HG03097 (cell line): ENCODE results near the gene TEKT4.
"Not testable (repeated sequence)": the region's sequence is repeated elsewhere in the genome, so short reads cannot be mapped to it uniquely, and the experiment has no call there.

Experiments used
- ATAC-seq: cut with Tn5 transposase; IDR thresholded peaks from one replicate; pipeline ENCODE4 v1.9.1; 2021; ENCODE audit not compliant: unreplicated experiment, low FRiP score

Gene TEKT4

GRCh38 chr2:94875820-94876522 lies 4.7 kb downstream of the TEKT4 start:
- ATAC-seq, result no peak

GRCh38 chr2:94876523-94876863 lies 5.3 kb downstream of the TEKT4 start:
- ATAC-seq, result no peak

GRCh38 chr2:94877129-94877528 lies 5.9 kb downstream of the TEKT4 start:
- no peak for ATAC-seq

GRCh38 chr2:94878575-94878974 lies 7.3 kb downstream of the TEKT4 start:
- not testable (repeated sequence) for ATAC-seq

GRCh38 chr2:94879314-94879981 lies 8.2 kb downstream of the TEKT4 start:
- ATAC-seq, result no peak

- no peak for ATAC-seq
Measured at GRCh38 chr2:94879982-94880377, 8.8 kb downstream of the TEKT4 start.

GRCh38 chr2:94880507-94880906 lies 9.3 kb downstream of the TEKT4 start:
- ATAC-seq, result no peak

GRCh38 chr2:94881070-94881469 lies 9.8 kb downstream of the TEKT4 start:
- ATAC-seq, result no peak

GRCh38 chr2:94890234-94890633 lies 19.0 kb downstream of the TEKT4 start:
- no peak for ATAC-seq

- not testable (repeated sequence) for ATAC-seq
Measured at GRCh38 chr2:94895273-94895672, 24.0 kb downstream of the TEKT4 start.

GRCh38 chr2:94906976-94907375 lies 35.7 kb downstream of the TEKT4 start:
- ATAC-seq, result not testable (repeated sequence)

GRCh38 chr2:94923196-94923595 lies 52.0 kb downstream of the TEKT4 start:
- no peak for ATAC-seq

GRCh38 chr2:94924999-94925398 lies 53.8 kb downstream of the TEKT4 start:
- ATAC-seq, result not testable (repeated sequence)
